Astrocyte of the cerebellum (primary cell): ENCODE data around the gene PLXDC1.

Source experiments
- DNase-seq: peaks from one replicate; pipeline ENCODE4 v3.0.0-alpha.2; 2011; ENCODE audit warnings: low read depth
- H3K4me3 ChIP-seq: 2 replicates; pipeline ENCODE4 v1.5.1; 2011; ENCODE audit warnings: mild to moderate bottlenecking, low read depth, low read length, moderate library complexity
- CTCF ChIP-seq: IDR thresholded peaks from 2 replicates; pipeline ENCODE4 v1.5.1; 2012; ENCODE audit warnings: low read length, low read depth, moderate library complexity, mild to moderate bottlenecking; ENCODE audit errors: missing control alignments
- in situ Hi-C: cut with HindIII; loops from 2 replicates; pipeline ENCODE4 v1.10.0; 2017; ENCODE audit warnings: low sequenced_read_pairs

PLXDC1 gene

GRCh38 chr17:39080421-39081078, 70.9 kb downstream of the PLXDC1 start:
- in situ Hi-C loops, result no loop called here
- H3K4me3 ChIP-seq, result no peak overlapping the region
- DNase-seq, result no peak
- TF ChIP-seq CTCF, result no peak

GRCh38 chr17:39079836-39080235, 71.6 kb downstream of the PLXDC1 start:
- no peak for DNase-seq
- in situ Hi-C loops, result no loop called here
- no peak for TF ChIP-seq CTCF
- H3K4me3 ChIP-seq, result no peak overlapping the region

DNA sequence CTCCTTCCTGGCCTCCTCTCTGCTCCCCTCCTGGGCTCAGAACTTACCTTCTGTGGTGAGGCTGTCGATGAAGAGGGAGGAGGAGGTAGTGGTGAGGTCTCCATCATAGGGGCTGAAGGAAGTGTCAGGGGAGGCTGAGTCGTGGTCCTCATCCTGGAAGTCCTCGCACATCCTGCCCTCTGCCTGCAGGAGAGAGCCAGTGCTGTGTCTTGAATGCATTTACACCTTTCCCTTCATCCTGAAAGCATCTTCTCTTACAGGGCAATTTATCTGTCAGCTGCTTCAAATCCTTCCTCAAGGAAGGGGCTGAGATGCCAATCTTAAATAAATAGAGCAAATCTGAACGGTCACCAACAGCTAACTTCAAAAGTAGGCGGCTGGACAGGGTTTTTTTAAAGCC, 73.6 kb downstream of the PLXDC1 start:
- TF ChIP-seq CTCF, result peak; percentile 12
- no peak for DNase-seq
- H3K4me3 ChIP-seq, result no peak overlapping the region
- in situ Hi-C loops, result no loop called here

DNA sequence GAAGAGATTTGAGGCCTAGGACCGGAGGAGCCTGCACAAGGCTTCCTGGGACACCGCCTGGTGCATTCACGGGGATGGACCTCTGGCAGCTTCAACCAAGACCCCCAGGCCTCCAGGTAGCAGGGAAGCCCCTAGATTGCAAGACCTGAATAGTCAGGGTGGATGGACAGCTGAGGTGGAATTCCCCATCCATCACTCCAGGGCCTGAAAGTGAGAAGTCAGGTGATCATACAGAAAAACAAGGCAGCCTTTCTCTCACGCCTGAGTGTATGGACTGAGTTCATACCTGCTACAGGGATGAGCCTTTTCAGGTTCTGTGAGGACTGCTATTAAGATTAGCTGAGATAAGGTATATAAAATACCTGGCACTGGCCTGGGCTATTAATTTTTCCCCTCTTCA, 74.2 kb downstream of the PLXDC1 start:
- no peak overlapping the region for H3K4me3 ChIP-seq
- DNase-seq, result no peak
- in situ Hi-C loops, result no loop called here
- no peak for TF ChIP-seq CTCF

- no peak for DNase-seq
- in situ Hi-C loops, result no loop called here
- TF ChIP-seq CTCF, result no peak
- no peak overlapping the region for H3K4me3 ChIP-seq
Observed at GRCh38 chr17:39074676-39075075, 76.8 kb downstream of the PLXDC1 start.

DNA sequence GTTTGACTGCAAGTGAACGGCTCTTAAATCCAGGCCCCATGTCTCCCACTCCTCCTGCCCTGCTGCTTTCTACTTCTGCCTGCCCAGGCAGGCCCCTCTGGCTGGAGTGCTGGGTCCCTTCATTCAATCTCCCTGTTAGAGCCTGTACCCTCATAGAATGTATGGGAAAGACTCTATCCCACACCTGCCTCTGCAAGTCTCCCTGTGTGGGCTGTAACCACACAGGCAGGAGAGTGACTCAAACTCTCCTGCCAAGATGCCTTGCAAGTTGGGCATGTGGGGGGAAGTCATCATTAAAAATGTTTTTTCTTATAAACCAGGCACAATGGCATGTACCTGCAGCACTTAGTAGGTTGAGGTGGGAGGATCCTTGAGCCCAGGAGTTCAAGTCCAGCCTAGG, 77.5 kb downstream of the PLXDC1 start:
- TF ChIP-seq CTCF, result no peak
- in situ Hi-C loops, result no loop called here
- DNase-seq, result no peak
- no peak overlapping the region for H3K4me3 ChIP-seq
